CD4-positive, CD25-positive, alpha-beta regulatory T cell (primary cell): ENCODE data around the gene NSD1. TPM values are rescaled to one million over a fixed set of nuclear protein-coding genes. Genes with fewer than 3 reads are reported as not detected.
"Not testable (repeated sequence)": the region's sequence is repeated elsewhere in the genome, so short reads cannot be mapped to it uniquely, and the experiment has no call there.

Experiments
- ATAC-seq, 2 donors: fragments of 150-1000 bp; cut with Tn5 transposase; one replicate each; pipeline ENCODE4 v1.10.0; 2021; ENCODE audit warnings: low read depth in 2 of 2, moderate number of reproducible peaks in 2 of 2, moderate library complexity in 1 of 2
- DNase-seq, 3 donors: peaks; one replicate each; pipeline versions ENCODE4 v3.0.0 to v3.0.0-alpha.2; 2012 to 2022; ENCODE audit warnings: mixed read lengths in 1 of 3
- H3K27ac ChIP-seq: one replicate; pipeline ENCODE4 v1.7.0; 2013; ENCODE audit warnings: mild to moderate bottlenecking, low read length; ENCODE audit not compliant: insufficient read depth, poor library complexity, severe bottlenecking
- H3K27me3 ChIP-seq: one replicate; pipeline ENCODE4 v1.7.0; 2013; ENCODE audit warnings: low read length; ENCODE audit not compliant: control insufficient read depth, insufficient read depth
- H3K36me3 ChIP-seq: one replicate; pipeline ENCODE4 v1.7.0; 2013; ENCODE audit warnings: mild to moderate bottlenecking, low read length, moderate library complexity; ENCODE audit not compliant: control insufficient read depth, insufficient read depth
- H3K4me1 ChIP-seq: 2 replicates; pipeline ENCODE4 v1.7.0; 2013; ENCODE audit warnings: mild to moderate bottlenecking, low read length; ENCODE audit not compliant: insufficient read depth, control insufficient read depth, poor library complexity, severe bottlenecking
- H3K4me3 ChIP-seq: one replicate; pipeline ENCODE4 v1.7.0; 2013; ENCODE audit warnings: low read depth, mild to moderate bottlenecking, low read length, moderate library complexity
- H3K9me3 ChIP-seq, 2 experiments: 1 replicate in 1 of 2; 2 replicates in 1 of 2; pipeline ENCODE4 v1.7.0; 2013; ENCODE audit warnings: low read length in 2 of 2, mild to moderate bottlenecking in 1 of 2, moderate library complexity in 1 of 2; ENCODE audit not compliant: control insufficient read depth in 2 of 2
- H3K27ac Mint-ChIP-seq, 3 donors: one replicate each; pipeline ENCODE4 v1.8.0; 2020 to 2022; ENCODE audit warnings: mild to moderate bottlenecking in 3 of 3, mixed read lengths in 3 of 3, moderate library complexity in 2 of 3
- H3K27me3 Mint-ChIP-seq: one replicate; pipeline ENCODE4 v1.8.0; 2022; ENCODE audit warnings: mild to moderate bottlenecking, mixed read lengths
- H3K36me3 Mint-ChIP-seq: one replicate; pipeline ENCODE4 v1.8.0; 2020; ENCODE audit warnings: mixed read lengths
- H3K4me1 Mint-ChIP-seq, 4 donors: one replicate each; pipeline ENCODE4 v1.8.0; 2020 to 2022; ENCODE audit warnings: mixed read lengths in 4 of 4, mild to moderate bottlenecking in 1 of 4
- H3K4me3 Mint-ChIP-seq, 4 donors: one replicate each; pipeline ENCODE4 v1.8.0; 2020 to 2022; ENCODE audit warnings: mild to moderate bottlenecking in 4 of 4, mixed read lengths in 4 of 4, moderate library complexity in 3 of 4
- H3K9me3 Mint-ChIP-seq, 7 donors: one replicate each; pipeline ENCODE4 v1.8.0; 2020 to 2022; ENCODE audit warnings: mixed read lengths in 7 of 7, mild to moderate bottlenecking in 3 of 7, moderate library complexity in 2 of 7
- polyA plus RNA-seq, 4 donors: library from polyadenylated mRNA; unstranded; fragments of 300-500 nt; fragmentation: Illumina TruSeq; gene quantifications; one replicate each; pipeline ENCODE4 v1.2.3, GENCODE V29; 2021
- total RNA-seq: library from RNA; stranded (reverse); gene quantifications from one replicate; pipeline ENCODE4 v1.2.3, GENCODE V29; 2022

The NSD1 gene
- total and polyA plus RNA-seq, 5 donors from 2014 or later: 25.9 to 125 (median 41.3) TPM

DNA sequence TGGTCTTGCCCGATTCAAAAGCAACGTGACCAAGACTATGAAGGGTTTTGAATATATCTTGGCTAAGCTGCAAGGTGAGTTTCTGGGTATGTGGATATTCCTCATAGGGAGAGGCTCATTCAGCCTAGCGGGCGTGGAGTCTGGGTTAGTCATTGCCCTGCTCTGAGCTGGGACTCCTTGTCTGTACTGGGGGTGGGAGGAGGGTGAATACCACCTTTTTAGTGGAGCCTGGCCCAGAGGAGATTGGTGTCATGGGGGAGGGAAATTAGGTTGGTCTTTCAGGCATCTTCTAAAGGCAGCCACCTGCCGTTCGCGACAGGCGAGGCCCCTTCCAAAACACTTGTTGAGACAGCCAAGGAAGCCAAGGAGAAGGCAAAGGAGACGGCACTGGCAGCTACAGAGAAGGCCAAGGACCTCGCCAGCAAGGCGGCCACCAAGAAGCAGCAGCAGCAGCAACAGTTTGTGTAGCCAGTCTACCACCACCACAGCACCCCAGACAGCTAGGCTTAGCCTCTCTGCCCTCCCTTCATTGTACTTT is 172.6 kb downstream of the NSD1 start:
- not testable (repeated sequence) for H3K27me3 Mint-ChIP-seq, H3K4me3 ChIP-seq, H3K27ac ChIP-seq, H3K9me3 ChIP-seq, H3K27me3 ChIP-seq, ATAC-seq, H3K9me3 Mint-ChIP-seq, DNase-seq
- H3K4me1 Mint-ChIP-seq: peaks cover 4 to 75% (median 47%) of the 10 kb centered on the region in 4 donors
- H3K36me3 Mint-ChIP-seq: peaks cover 12% of the 10 kb centered on the region
- peak overlapping the region in 1 of 3 donors; percentile 31 for H3K27ac Mint-ChIP-seq
- Histone ChIP-seq H3K36me3 (peaks cover 17% of the 10 kb centered on the region), H3K4me1 (peaks cover 62% of the 10 kb centered on the region)
- peak overlapping the region; percentile 79 to 96 (median 93) for H3K4me3 Mint-ChIP-seq

DNA sequence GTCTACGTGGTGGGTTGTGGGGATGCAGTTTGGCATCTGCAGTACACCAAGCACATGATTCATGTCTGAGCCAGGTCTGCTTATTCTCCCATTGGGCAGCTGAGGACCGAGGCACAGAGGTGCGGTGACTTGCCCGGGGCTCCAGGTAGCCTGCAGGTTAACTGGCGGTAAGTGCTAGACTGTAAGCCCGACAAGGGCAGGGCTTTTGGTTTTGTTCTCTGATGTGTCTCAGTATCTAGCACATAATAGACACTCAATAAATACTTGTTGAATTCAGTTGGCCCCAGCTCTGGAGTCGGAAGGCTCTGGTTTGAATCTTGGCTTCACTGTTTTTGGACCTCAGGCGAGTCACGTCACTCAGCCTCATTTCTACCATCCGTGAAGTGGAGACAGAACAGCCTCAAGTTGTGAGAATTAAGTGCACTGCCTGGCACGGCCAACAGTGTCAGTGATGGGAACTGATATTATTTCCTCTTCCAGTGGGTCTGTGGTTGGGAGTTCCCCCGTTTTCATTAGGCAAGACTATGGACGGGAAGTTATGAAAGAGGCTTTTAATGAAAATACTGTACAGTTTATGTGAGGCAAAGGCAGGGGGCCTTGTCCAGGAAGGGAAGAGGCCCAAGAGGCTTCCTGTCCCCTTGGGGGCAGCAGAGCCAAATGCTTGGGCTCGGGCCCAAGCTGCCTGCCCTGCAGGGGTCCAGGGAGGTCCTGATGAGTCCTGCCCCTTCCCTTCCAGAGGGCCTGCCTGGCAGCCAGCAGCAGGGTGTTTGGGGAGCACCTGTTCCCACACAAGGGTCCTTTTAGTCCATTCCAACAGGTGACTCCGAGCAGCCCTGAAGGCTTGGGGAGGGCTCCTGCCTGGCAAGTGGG is 173.3 kb downstream of the NSD1 start:
- ATAC-seq (no peak), DNase-seq (no peak)
- Histone ChIP-seq H3K4me3 (no peak overlapping the region), H3K27me3 (no peaks in the 10 kb centered on the region), H3K4me1 (peaks cover 62% of the 10 kb centered on the region), H3K27ac (no peak overlapping the region), H3K9me3 (no peaks in the 10 kb centered on the region), H3K36me3 (peaks cover 17% of the 10 kb centered on the region)
- Mint-ChIP-seq H3K9me3 (no peaks in the 10 kb centered on the region), H3K4me3 (peak overlapping the region; percentile 52 to 96 (median 74)), H3K36me3 (peaks cover 12% of the 10 kb centered on the region), H3K4me1 (peaks cover 4 to 73% (median 41%) of the 10 kb centered on the region in 4 donors), H3K27ac (peak overlapping the region in 1 of 3 donors; percentile 5), H3K27me3 (peaks cover 4% of the 10 kb centered on the region)

DNA sequence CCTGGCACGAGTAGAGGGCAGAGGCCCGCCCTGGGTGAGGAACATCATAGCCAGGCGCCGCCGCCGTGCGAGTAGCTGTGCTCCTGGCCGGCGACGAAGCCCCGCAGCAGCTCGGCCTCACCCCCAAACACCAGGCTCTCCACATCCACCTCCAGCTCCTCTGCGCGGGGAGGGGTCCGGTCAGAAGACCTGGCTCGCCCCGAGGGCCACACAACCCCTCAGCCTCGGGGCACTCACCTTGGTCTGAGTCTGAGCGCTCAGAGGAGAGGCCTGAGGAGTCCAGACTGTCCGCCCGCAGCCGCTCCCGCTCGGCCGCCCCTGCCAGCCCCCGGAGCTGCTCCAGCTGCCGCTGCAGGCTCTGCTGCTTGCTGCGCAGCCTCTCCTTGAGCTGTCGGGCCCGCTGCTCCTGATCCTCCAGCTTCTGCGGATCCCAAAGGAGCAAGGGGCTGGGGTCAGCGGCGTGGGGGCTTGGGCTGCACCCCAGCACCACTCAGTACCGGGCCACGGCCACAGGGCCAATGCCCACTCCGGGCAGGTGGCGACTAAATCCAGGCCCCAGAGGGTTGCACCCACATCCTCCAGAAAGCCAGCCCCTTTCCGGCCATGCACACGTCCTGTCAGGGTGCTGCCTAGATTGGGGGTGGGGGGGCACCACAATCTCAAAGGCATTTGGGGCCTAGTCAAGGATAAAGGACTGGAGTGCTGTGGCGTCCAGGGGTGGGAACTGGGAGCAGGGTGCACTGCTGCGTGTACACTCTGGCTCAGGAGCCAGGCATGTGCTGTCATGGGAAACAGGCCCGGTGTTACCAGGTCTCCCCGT is 174.2 kb downstream of the NSD1 start:
- peaks cover 17% of the 10 kb centered on the region for H3K36me3 ChIP-seq
- Mint-ChIP-seq H3K27ac (no peak overlapping the region), H3K36me3 (peaks cover 12% of the 10 kb centered on the region), H3K4me1 (peaks cover 4 to 71% (median 34%) of the 10 kb centered on the region in 4 donors), H3K4me3 (no peak overlapping the region), H3K9me3 (no peaks in the 10 kb centered on the region), H3K27me3 (no peaks in the 10 kb centered on the region)
- DNase-seq: no peak
- no peaks in the 10 kb centered on the region for H3K27me3 ChIP-seq
- peaks cover 60% of the 10 kb centered on the region for H3K4me1 ChIP-seq
- no peak for ATAC-seq
- H3K27ac ChIP-seq: no peak overlapping the region
- no peaks in the 10 kb centered on the region for H3K9me3 ChIP-seq
- no peak overlapping the region for H3K4me3 ChIP-seq

DNA sequence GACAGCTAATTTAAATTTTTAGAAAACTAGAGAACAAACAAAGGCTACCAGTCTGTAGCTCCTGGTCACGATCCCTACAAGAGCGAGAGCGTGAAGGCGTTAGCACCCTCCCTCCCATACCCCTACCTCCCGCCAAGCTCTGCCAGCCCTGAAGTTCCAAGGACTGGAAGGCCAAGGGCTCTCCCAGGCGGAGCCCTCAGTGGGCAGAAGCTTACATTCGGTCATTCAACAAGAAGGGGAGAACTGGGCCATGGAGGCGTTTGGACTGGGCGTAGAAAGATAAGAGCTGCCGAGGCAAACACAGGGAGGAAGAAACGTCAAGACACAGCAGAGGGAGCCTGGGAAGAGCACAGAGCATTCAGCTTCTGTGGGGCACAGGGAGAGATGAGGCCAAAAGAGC is 175.2 kb downstream of the NSD1 start:
- no peaks in the 10 kb centered on the region for H3K9me3 ChIP-seq
- Mint-ChIP-seq H3K27me3 (no peaks in the 10 kb centered on the region), H3K36me3 (peaks cover 12% of the 10 kb centered on the region), H3K4me1 (peaks cover 4 to 76% (median 35%) of the 10 kb centered on the region in 4 donors), H3K9me3 (no peaks in the 10 kb centered on the region), H3K4me3 (peak overlapping the region in 3 of 4 donors; percentile 27 to 88 (median 43)), H3K27ac (no peak overlapping the region)
- no peak overlapping the region for H3K27ac ChIP-seq
- peaks cover 17% of the 10 kb centered on the region for H3K36me3 ChIP-seq
- no peak overlapping the region for H3K4me3 ChIP-seq
- peaks cover 58% of the 10 kb centered on the region for H3K4me1 ChIP-seq
- no peak for DNase-seq
- H3K27me3 ChIP-seq: no peaks in the 10 kb centered on the region
- no peak for ATAC-seq

DNA sequence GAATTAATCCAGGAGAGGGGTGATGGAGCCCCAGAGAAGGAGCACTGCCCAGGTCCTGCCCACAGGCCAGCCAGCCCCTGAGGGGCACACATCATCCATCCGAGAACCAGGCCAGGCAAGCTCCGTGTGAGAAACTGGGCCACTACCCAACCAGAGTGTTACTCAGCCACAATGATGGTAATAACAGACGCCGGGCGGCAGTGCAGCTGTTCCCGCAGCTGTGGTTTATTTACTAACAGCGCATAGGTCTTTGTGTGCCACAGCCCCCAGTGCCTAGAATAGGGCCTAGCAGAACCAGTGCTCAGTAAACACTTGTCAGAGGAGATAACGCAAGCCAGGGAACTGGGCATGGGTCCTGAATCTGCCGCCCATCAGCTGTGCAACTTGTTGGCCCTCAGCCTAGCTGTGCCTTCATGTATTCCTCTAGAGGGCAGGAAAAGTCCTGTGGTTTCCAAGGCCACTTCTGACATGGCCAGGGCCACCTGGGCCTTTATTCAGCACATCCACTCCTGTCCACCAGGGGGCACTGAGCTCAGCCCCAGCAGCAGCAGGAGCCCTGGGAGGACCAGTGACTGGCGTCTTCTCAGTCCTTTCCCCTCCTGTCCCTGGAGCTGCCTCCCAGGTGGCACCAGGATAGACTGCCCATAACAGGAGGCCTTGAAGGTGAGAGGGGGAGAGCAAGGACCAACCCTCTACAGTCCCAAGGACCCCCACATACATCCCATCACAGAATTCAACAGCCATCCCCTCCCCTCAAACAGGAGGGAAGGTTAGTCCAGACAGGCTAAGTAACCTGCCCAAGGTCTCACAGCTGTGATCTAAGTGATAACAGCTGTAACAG is 176.0 kb downstream of the NSD1 start:
- Mint-ChIP-seq H3K27ac (peak overlapping the region in 1 of 3 donors; percentile 15), H3K4me3 (peak overlapping the region; percentile 68 to 93 (median 84)), H3K27me3 (no peaks in the 10 kb centered on the region), H3K9me3 (no peaks in the 10 kb centered on the region), H3K36me3 (peaks cover 12% of the 10 kb centered on the region), H3K4me1 (peaks cover 4 to 69% (median 29%) of the 10 kb centered on the region in 4 donors)
- Histone ChIP-seq H3K4me3 (no peak overlapping the region), H3K9me3 (no peaks in the 10 kb centered on the region), H3K36me3 (peaks cover 17% of the 10 kb centered on the region), H3K27ac (no peak overlapping the region), H3K4me1 (peaks cover 51% of the 10 kb centered on the region), H3K27me3 (no peaks in the 10 kb centered on the region)
- DNase-seq: peak; percentile 64 to 83 (median 72)
- peak; percentile 23 to 32 for ATAC-seq

DNA sequence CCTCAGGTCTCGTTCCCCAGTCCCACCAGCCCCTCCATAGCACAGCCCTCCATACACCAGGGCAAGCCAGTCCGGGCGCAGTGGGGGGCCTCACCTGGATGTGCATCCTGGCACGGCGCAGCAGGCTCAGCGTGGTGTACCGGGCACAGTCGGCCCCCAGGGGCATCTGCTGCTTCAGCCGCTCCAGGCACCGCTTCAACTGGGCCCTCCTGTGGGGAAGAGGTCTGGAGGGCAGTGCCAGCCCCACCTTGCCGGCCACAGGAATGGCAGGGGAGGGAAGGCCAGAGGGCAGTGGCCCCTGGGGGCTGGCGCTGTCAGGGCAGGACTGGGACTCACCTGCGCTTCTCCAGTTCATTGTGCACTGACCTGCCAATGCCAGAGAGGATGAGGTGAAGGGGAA is 176.8 kb downstream of the NSD1 start:
- H3K27ac Mint-ChIP-seq: no peak overlapping the region
- DNase-seq (no peak), ATAC-seq (no peak)
- Histone ChIP-seq H3K4me1 (peaks cover 43% of the 10 kb centered on the region), H3K27ac (no peak overlapping the region), H3K4me3 (no peak overlapping the region), H3K9me3 (no peaks in the 10 kb centered on the region), H3K36me3 (peaks cover 17% of the 10 kb centered on the region), H3K27me3 (no peaks in the 10 kb centered on the region)
- peaks cover 4 to 61% (median 23%) of the 10 kb centered on the region in 4 donors for H3K4me1 Mint-ChIP-seq
- H3K9me3 Mint-ChIP-seq: no peaks in the 10 kb centered on the region
- peak overlapping the region; percentile 83 to 95 (median 92) for H3K4me3 Mint-ChIP-seq
- peaks cover 12% of the 10 kb centered on the region for H3K36me3 Mint-ChIP-seq
- no peaks in the 10 kb centered on the region for H3K27me3 Mint-ChIP-seq
